K562 (cell line): ENCODE data around the gene IFT27. TPM values are rescaled to one million over a fixed set of nuclear protein-coding genes. Genes with fewer than 3 reads are reported as not detected.

Experiments used
- ATAC-seq: fragments of 200-7000 bp; cut with Tn5 transposase; 3 replicates; pipeline ENCODE4 v1.9.1; 2020; ENCODE audit warnings: moderate library complexity
- BruUV-seq: library from RNA; stranded (reverse); fragments of 400-500 nt; replicated peaks from 2 replicates; lab custom pipeline; 2021; lab: Mats Ljungman, UMichigan
- CTCF ChIA-PET: fragments of 300-600 bp; formaldehyde crosslinking; extraction: SDS; loops from one replicate; lab custom pipeline; 2021; ENCODE audit warnings: low intra/inter-chr PET ratio; lab: Yijun Ruan, JAX
- POLR2A ChIA-PET: fragments of 300-600, 350-650 bp; sonication (Branson Sonifier 250); formaldehyde crosslinking; extraction: SDS; loops from one replicate; lab custom pipeline; 2021; ENCODE audit warnings: antibody characterized with exemption, inconsistent platforms; lab: Yijun Ruan, JAX
- DNase-seq, 4 experiments: peaks; one replicate each; pipeline versions ENCODE4 v3.0.0 to v3.0.0-alpha.2; 2011 to 2018; ENCODE audit warnings: low spot score in 3 of 4, mixed read lengths in 3 of 4; ENCODE audit errors: extremely low read depth in 1 of 4
- FAIRE-seq: peaks from 2 replicates; lab custom pipeline; 2011; peaks lifted over from hg19 to GRCh38; lab: Jason Lieb, UNC
- H2AFZ ChIP-seq: 2 replicates; pipeline ENCODE4 v1.6.0; 2011; ENCODE audit warnings: low read depth, low read length, control low read depth, inconsistent platforms
- H3K27ac ChIP-seq: fragments of 200-600 bp; 3 replicates; pipeline ENCODE4 v1.8.0; 2011; ENCODE audit warnings: low read depth, mild to moderate bottlenecking, control low read depth, inconsistent platforms, low read length, moderate library complexity, mixed read lengths; ENCODE audit errors: extremely low read depth
- H3K27me3 ChIP-seq, 2 experiments: fragments of 300-600 bp in 1 of 2; 2 replicates in 1 of 2; 3 replicates in 1 of 2; pipeline versions ENCODE4 v1.6.0 to v1.8.0; 2011; ENCODE audit warnings: inconsistent platforms in 2 of 2, low read length in 2 of 2, mild to moderate bottlenecking in 1 of 2, mixed read lengths in 1 of 2, moderate library complexity in 1 of 2; ENCODE audit not compliant: control insufficient read depth in 2 of 2, insufficient read depth in 2 of 2
- H3K36me3 ChIP-seq: fragments of 300-600 bp; 3 replicates; pipeline ENCODE4 v1.8.0; 2011; ENCODE audit warnings: mild to moderate bottlenecking, low read length, inconsistent platforms; ENCODE audit not compliant: control insufficient read depth, insufficient read depth
- H3K4me1 ChIP-seq, 2 experiments: fragments of 200-600 bp in 1 of 2; replicated peaks in 1 of 2; 2 replicates in 1 of 2; 3 replicates in 1 of 2; pipeline versions ENCODE4 v1.5.1 to v1.8.0; 2011; ENCODE audit warnings: inconsistent platforms in 2 of 2, low read length in 2 of 2, mild to moderate bottlenecking in 1 of 2, mixed read lengths in 1 of 2, moderate library complexity in 1 of 2; ENCODE audit not compliant: control insufficient read depth in 2 of 2, insufficient read depth in 2 of 2
- H3K4me2 ChIP-seq: 2 replicates; pipeline ENCODE4 v1.6.1; 2011; ENCODE audit warnings: low read length, control low read depth, inconsistent platforms, mixed read lengths; ENCODE audit not compliant: insufficient read depth
- H3K4me3 ChIP-seq: fragments of 200-600 bp; sonication (generic), shearing (Covaris generic); 2 replicates; pipeline ENCODE4 v1.5.1; 2016; ENCODE audit warnings: control low read depth, inconsistent platforms
- H3K79me2 ChIP-seq: fragments of 200-600 bp; 3 replicates; pipeline ENCODE4 v1.8.0; 2011; ENCODE audit warnings: low read length, inconsistent platforms; ENCODE audit not compliant: control insufficient read depth, insufficient read depth
- H3K9ac ChIP-seq, 2 experiments: 2 replicates each; pipeline versions ENCODE4 v1.6.0 to v1.6.1; 2011; ENCODE audit warnings: low read depth in 2 of 2, low read length in 2 of 2, control low read depth in 1 of 2, inconsistent platforms in 1 of 2, mild to moderate bottlenecking in 1 of 2, mixed read lengths in 1 of 2; ENCODE audit not compliant: insufficient read depth in 1 of 2
- H3K9me1 ChIP-seq: one replicate; pipeline ENCODE4 v1.6.0; 2011; ENCODE audit warnings: inconsistent platforms, mild to moderate bottlenecking, low read length, moderate library complexity; ENCODE audit not compliant: control insufficient read depth, insufficient read depth
- H3K9me3 ChIP-seq: replicated peaks from 2 replicates; pipeline ENCODE4 v1.5.1; 2011; ENCODE audit warnings: low read depth, low read length, inconsistent platforms; ENCODE audit not compliant: control insufficient read depth, insufficient read depth
- H4K20me1 ChIP-seq: replicated peaks from 2 replicates; pipeline ENCODE4 v1.6.1; 2011; ENCODE audit warnings: low read length, inconsistent platforms, mixed read lengths; ENCODE audit not compliant: control insufficient read depth, insufficient read depth
- ESRRB ChIP-seq: fragments of 250-450 bp; sonication (Bioruptor Pico); IDR thresholded peaks from 2 replicates; pipeline ENCODE4 v1.5.0; 2020; ENCODE audit warnings: mild to moderate bottlenecking, moderate library complexity, borderline replicate concordance
- GTF3C2 ChIP-seq: IDR thresholded peaks from 3 replicates; pipeline ENCODE4 v1.6.1; 2011; ENCODE audit warnings: borderline replicate concordance, mild to moderate bottlenecking, moderate library complexity; ENCODE audit not compliant: insufficient read length; ENCODE audit errors: extremely low read depth
- MYBL2 ChIP-seq, 2 experiments: fragments of 450-650 bp in 1 of 2; sonication (generic) in 1 of 2; formaldehyde crosslinking in 1 of 2; IDR thresholded peaks; 2 replicates each; pipeline versions ENCODE4 v1.6.1 to v1.8.1; 2017 to 2022; ENCODE audit warnings: borderline replicate concordance in 1 of 2, inconsistent platforms in 1 of 2, low read depth in 1 of 2, mild to moderate bottlenecking in 1 of 2, missing genetic modification reagents in 1 of 2, moderate library complexity in 1 of 2
- NR2F6 ChIP-seq: fragments of 450-650 bp; formaldehyde crosslinking; IDR thresholded peaks from 2 replicates; pipeline ENCODE4 v1.4.0; 2020; ENCODE audit warnings: mild to moderate bottlenecking
- PHF20 ChIP-seq: fragments of 450-650 bp; IDR thresholded peaks from 2 replicates; pipeline ENCODE4 v1.6.1; 2018; ENCODE audit not compliant: partially characterized antibody
- SIN3B ChIP-seq: fragments of 450-650 bp; IDR thresholded peaks from 2 replicates; pipeline ENCODE4 v1.6.1; 2017; ENCODE audit warnings: low read depth, mild to moderate bottlenecking, moderate library complexity
- TRIM24 ChIP-seq, 2 experiments: fragments of 450-650 bp; IDR thresholded peaks; 2 replicates each; pipeline ENCODE4 v1.6.1; 2016
- WGBS: fragments of 100-300 bp; shearing (Covaris generic); methylation state at CpG from one replicate; pipeline ENCODE4 v1.1.6; 2016; ENCODE audit warnings: low coverage, mixed read lengths; ENCODE audit not compliant: insufficient coverage; ENCODE audit errors: missing lambda C conversion rate; 5-methylcytosine and 5-hydroxymethylcytosine counted together
- in situ Hi-C: fragments of 300-500 bp; cut with MboI; formaldehyde crosslinking; loops from 4 replicates; pipeline ENCODE4 v1.15.0; 2018; ENCODE audit warnings: inconsistent platforms, mixed read lengths
- intact Hi-C: fragments of 100-400 bp; cut with micrococcal nuclease; formaldehyde crosslinking; loops from 2 replicates; pipeline ENCODE4 v1.14.2; 2022
- polyA plus RNA-seq, 8 experiments: library from polyadenylated mRNA; depleted of rRNA in 4 of 8; stranded (reverse) in 5 of 8; unstranded in 3 of 8; fragments of >200 nt; fragmentation: Nextera tagmentation in 2 of 8; fragmentation: Illumina TruSeq in 1 of 8; extraction: Ambion mirVana in 2 of 8; extraction: Trizol in 1 of 8; gene quantifications; 2 replicates each; pipeline versions ENCODE4 v1.2.1 to v1.2.3, GENCODE V29; 2011 to 2014; ENCODE audit warnings: inconsistent platforms in 1 of 8, missing spikeins in 1 of 8
- total RNA-seq, 7 experiments: library from RNA; depleted of rRNA in 6 of 7; stranded (reverse); fragments of >200 nt in 6 of 7; fragmentation: Illumina TruSeq in 2 of 7; extraction: Trizol in 2 of 7; gene quantifications; 2 replicates each; pipeline versions ENCODE4 v1.2.1 to v1.2.3, GENCODE V29; 2011 to 2021; ENCODE audit warnings: low replicate concordance in 1 of 7
- TF ChIP-seq, protein P1 (sequence below): fragments of 250-450 bp; sonication (Bioruptor Pico); IDR thresholded peaks from 2 replicates; pipeline ENCODE4 v1.9.0; 2021; ENCODE audit warnings: mild to moderate bottlenecking, inconsistent platforms

The IFT27 gene
- total and polyA plus RNA-seq, 9 of the 15 experiments (the other 6 are each of a cell fraction or from before 2014, with no cell fraction given), result 0.01 to 1.4 (median 0.14) TPM; not detected in 1

- no TSS peak for BruUV-seq
- TF ChIP-seq TRIM24 (IDR thresholded peaks at IDR 0.05) (no peak), PHF20 (no peak), GTF3C2 (no peak), NR2F6 (CRISPR knock-in tag) (no peak), MYBL2 (IDR thresholded peaks at IDR 0.05; ENCODE audit: low read depth) (no peak), MYBL2 (CRISPR knock-in tag; IDR thresholded peaks at IDR 0.05; ENCODE audit: borderline replicate concordance) (no peak), SIN3B (no peak), ESRRB (CRISPR knock-in tag) (no peak)
- TF ChIP-seq, protein P1, sequence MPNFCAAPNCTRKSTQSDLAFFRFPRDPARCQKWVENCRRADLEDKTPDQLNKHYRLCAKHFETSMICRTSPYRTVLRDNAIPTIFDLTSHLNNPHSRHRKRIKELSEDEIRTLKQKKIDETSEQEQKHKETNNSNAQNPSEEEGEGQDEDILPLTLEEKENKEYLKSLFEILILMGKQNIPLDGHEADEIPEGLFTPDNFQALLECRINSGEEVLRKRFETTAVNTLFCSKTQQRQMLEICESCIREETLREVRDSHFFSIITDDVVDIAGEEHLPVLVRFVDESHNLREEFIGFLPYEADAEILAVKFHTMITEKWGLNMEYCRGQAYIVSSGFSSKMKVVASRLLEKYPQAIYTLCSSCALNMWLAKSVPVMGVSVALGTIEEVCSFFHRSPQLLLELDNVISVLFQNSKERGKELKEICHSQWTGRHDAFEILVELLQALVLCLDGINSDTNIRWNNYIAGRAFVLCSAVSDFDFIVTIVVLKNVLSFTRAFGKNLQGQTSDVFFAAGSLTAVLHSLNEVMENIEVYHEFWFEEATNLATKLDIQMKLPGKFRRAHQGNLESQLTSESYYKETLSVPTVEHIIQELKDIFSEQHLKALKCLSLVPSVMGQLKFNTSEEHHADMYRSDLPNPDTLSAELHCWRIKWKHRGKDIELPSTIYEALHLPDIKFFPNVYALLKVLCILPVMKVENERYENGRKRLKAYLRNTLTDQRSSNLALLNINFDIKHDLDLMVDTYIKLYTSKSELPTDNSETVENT, result no peak
- FAIRE-seq (no peak), ATAC-seq (no peak), DNase-seq (no peak)
- CTCF ChIA-PET, result no interaction called here
- Histone ChIP-seq H3K9ac (no peak overlapping the region), H3K4me1 (no peaks in the 10 kb centered on the region), H3K27ac (no peak overlapping the region), H3K9me1 (no peaks in the 10 kb centered on the region), H3K36me3 (no peaks in the 10 kb centered on the region), H3K27me3 (peaks cover 2 to 26% of the 10 kb centered on the region in 2 experiments; a peak in 4 of 5 replicates), H2AFZ (no peak overlapping the region), H3K4me3 (no peak overlapping the region), H3K4me2 (no peak overlapping the region), H3K79me2 (no peaks in the 10 kb centered on the region), H3K9me3 (no peaks in the 10 kb centered on the region), H4K20me1 (0 out of 2 replicates have a peak, but pooled peaks cover 6% of the 10 kb centered on the region)
- intact Hi-C loops, result no loop called here
- POLR2A ChIA-PET, result no interaction called here
- 0% methylated on average over 4 of the region's 6 CpGs for WGBS
- in situ Hi-C loops, result no loop called here
These were observed 46.7 kb upstream of the IFT27 start for GRCh38 chr22:36822581-36822980.
